Endothelial cell of umbilical vein (primary cell): ENCODE data around the gene MYADM. TPM values are rescaled to one million over a fixed set of nuclear protein-coding genes. Genes with fewer than 3 reads are reported as not detected.

Source experiments
- BruUV-seq: library from RNA; stranded (reverse); fragments of 400-500 nt; replicated peaks from 2 replicates; lab custom pipeline; 2021; lab: Mats Ljungman, UMichigan
- CTCF ChIA-PET: fragments of 300-600, 350-600 bp; sonication (Branson Sonifier 250); formaldehyde crosslinking; loops from one replicate; lab custom pipeline; 2021; ENCODE audit warnings: antibody characterized with exemption, inconsistent platforms; lab: Charles Lee
- POLR2A ChIA-PET: fragments of 300-600, 350-600 bp; sonication (Branson Sonifier 250); formaldehyde crosslinking; loops from one replicate; lab custom pipeline; 2021; ENCODE audit warnings: antibody characterized with exemption, inconsistent platforms; lab: Charles Lee
- DNase-seq: peaks from one replicate; pipeline ENCODE4 v3.0.0-alpha.2; 2011; ENCODE audit warnings: low read depth, low spot score
- FAIRE-seq: peaks from 2 replicates; lab custom pipeline; 2011; peaks lifted over from hg19 to GRCh38; lab: Jason Lieb, UNC
- H2AFZ ChIP-seq: 2 replicates; pipeline ENCODE4 v1.6.0; 2012; ENCODE audit warnings: low read depth, low read length, control low read depth, inconsistent platforms
- H3K27ac ChIP-seq: 2 replicates; pipeline ENCODE4 v1.5.1; 2011; ENCODE audit warnings: low read depth, mild to moderate bottlenecking, control low read depth, low read length, moderate library complexity; ENCODE audit not compliant: insufficient read depth
- H3K27me3 ChIP-seq, 2 experiments: 2 replicates each; pipeline versions ENCODE4 v1.6.0 to v1.6.1; 2011; ENCODE audit warnings: low read length in 2 of 2, mixed read lengths in 1 of 2; ENCODE audit not compliant: control insufficient read depth in 2 of 2, insufficient read depth in 2 of 2
- H3K36me3 ChIP-seq, 2 experiments: 2 replicates in 1 of 2; 3 replicates in 1 of 2; pipeline ENCODE4 v1.5.1; 2011; ENCODE audit warnings: low read length in 2 of 2, mild to moderate bottlenecking in 1 of 2, moderate library complexity in 1 of 2; ENCODE audit not compliant: control insufficient read depth in 2 of 2, insufficient read depth in 2 of 2; ENCODE audit errors: extremely low read depth in 1 of 2
- H3K4me1 ChIP-seq: 3 replicates; pipeline ENCODE4 v1.5.1; 2011; ENCODE audit warnings: mild to moderate bottlenecking, low read length; ENCODE audit not compliant: control insufficient read depth, insufficient read depth; ENCODE audit errors: extremely low read depth
- H3K4me2 ChIP-seq: 2 replicates; pipeline ENCODE4 v1.6.1; 2011; ENCODE audit warnings: low read length, control low read depth, mixed read lengths; ENCODE audit not compliant: insufficient read depth
- H3K4me3 ChIP-seq, 3 experiments: fragments of 200-600 bp in 1 of 3; sonication (generic), shearing (Covaris generic) in 1 of 3; replicated peaks in 1 of 3; 2 replicates each; pipeline ENCODE4 v1.5.1; 2011 to 2016; ENCODE audit warnings: control low read depth in 3 of 3, low read length in 3 of 3, mild to moderate bottlenecking in 2 of 3, inconsistent platforms in 1 of 3, low read depth in 1 of 3, moderate library complexity in 1 of 3; ENCODE audit not compliant: insufficient read depth in 1 of 3
- H3K79me2 ChIP-seq: 2 replicates; pipeline ENCODE4 v1.6.0; 2012; ENCODE audit warnings: low read length, inconsistent platforms; ENCODE audit not compliant: control insufficient read depth, insufficient read depth
- H3K9ac ChIP-seq: replicated peaks from 2 replicates; pipeline ENCODE3; 2011; ENCODE audit warnings: low read length, control low read depth; ENCODE audit not compliant: insufficient read depth; ENCODE audit errors: extremely low read depth
- H3K9me1 ChIP-seq: replicated peaks from 3 replicates; pipeline ENCODE4 v1.6.0; 2011; ENCODE audit warnings: mild to moderate bottlenecking, low read length; ENCODE audit not compliant: control insufficient read depth, insufficient read depth; ENCODE audit errors: extremely low read depth
- H3K9me3 ChIP-seq: replicated peaks from 2 replicates; pipeline ENCODE4 v1.5.1; 2012; ENCODE audit warnings: low read length, inconsistent platforms; ENCODE audit not compliant: control insufficient read depth, insufficient read depth
- H4K20me1 ChIP-seq: replicated peaks from 2 replicates; pipeline ENCODE3; 2011; ENCODE audit warnings: mild to moderate bottlenecking, low read length; ENCODE audit not compliant: control insufficient read depth, insufficient read depth; ENCODE audit errors: extremely low read depth
- EZH2 ChIP-seq: IDR thresholded peaks from 2 replicates; pipeline ENCODE4 v1.6.1; 2012; ENCODE audit warnings: borderline replicate concordance, low read depth, mild to moderate bottlenecking, moderate library complexity, low read length, inconsistent platforms; ENCODE audit not compliant: severe bottlenecking
- JUN ChIP-seq: IDR thresholded peaks from 2 replicates; pipeline ENCODE4 v1.6.1; 2011; ENCODE audit warnings: borderline replicate concordance, low read depth; ENCODE audit not compliant: insufficient read length, insufficient read depth
- MAX ChIP-seq: IDR thresholded peaks from 2 replicates; pipeline ENCODE4 v1.6.1; 2011; ENCODE audit not compliant: insufficient read depth, insufficient read length
- MYC ChIP-seq: IDR thresholded peaks from one replicate; pipeline ENCODE4 v1.6.1; 2011; ENCODE audit warnings: mild to moderate bottlenecking, low read depth, low read length
- POLR2A ChIP-seq: IDR thresholded peaks from 2 replicates; pipeline ENCODE4 v1.6.1; 2012; ENCODE audit warnings: low read depth, mild to moderate bottlenecking, control low read depth, low read length
- dilution Hi-C: fragments of 300-500 bp; cut with MboI; formaldehyde crosslinking; loops from one replicate; pipeline ENCODE4 v1.15.0; 2019; ENCODE audit warnings: low sequenced_read_pairs; ENCODE audit not compliant: extremely low pct_ligation_motif_present
- intact Hi-C: fragments of 100-400 bp; cut with micrococcal nuclease; formaldehyde crosslinking; loops from one replicate; pipeline ENCODE4 v1.10.0; 2022
- polyA plus RNA-seq, 4 experiments: library from polyadenylated mRNA; depleted of rRNA in 3 of 4; stranded (reverse) in 3 of 4; unstranded in 1 of 4; fragments of >200 nt; gene quantifications; 2 replicates each; pipeline versions ENCODE4 v1.2.1 to v1.2.3, GENCODE V29; 2011 to 2012; ENCODE audit warnings: missing spikeins in 1 of 4
- total RNA-seq: library from RNA; stranded (reverse); gene quantifications from 2 replicates; pipeline ENCODE4 v1.2.3, GENCODE V29; 2021
- TF ChIP-seq, protein P1 (sequence below), 2 donors: IDR thresholded peaks; 1 replicate in 1 of 2; 2 replicates in 1 of 2; pipeline ENCODE4 v1.5.1; 2011; ENCODE audit warnings: low read length in 2 of 2, mild to moderate bottlenecking in 2 of 2, moderate library complexity in 2 of 2, control low read depth in 1 of 2, inconsistent platforms in 1 of 2, low read depth in 1 of 2; ENCODE audit not compliant: insufficient read depth in 1 of 2; ENCODE audit errors: extremely low read depth in 1 of 2

MYADM gene
- total and polyA plus RNA-seq, 2 donors (not counting 3 experiments of a cell fraction or from before 2014, with no cell fraction given): 100 to 133 TPM

- intact Hi-C loops (no loop called here), dilution Hi-C loops (no loop called here)
- Histone ChIP-seq H3K9ac (no peak overlapping the region), H3K4me3 (no peak overlapping the region), H3K36me3 (no peaks in the 10 kb centered on the region), H3K4me1 (peaks cover 15% of the 10 kb centered on the region), H2AFZ (no peak overlapping the region), H3K27me3 (peaks cover 40 to 44% of the 10 kb centered on the region in 2 experiments), H3K27ac (no peak overlapping the region), H3K79me2 (no peaks in the 10 kb centered on the region), H3K9me3 (no peaks in the 10 kb centered on the region), H3K4me2 (no peak overlapping the region), H3K9me1 (no peaks in the 10 kb centered on the region), H4K20me1 (no peaks in the 10 kb centered on the region)
- DNase-seq: no peak
- TF ChIP-seq MYC: no peak
- TF ChIP-seq, protein P1, sequence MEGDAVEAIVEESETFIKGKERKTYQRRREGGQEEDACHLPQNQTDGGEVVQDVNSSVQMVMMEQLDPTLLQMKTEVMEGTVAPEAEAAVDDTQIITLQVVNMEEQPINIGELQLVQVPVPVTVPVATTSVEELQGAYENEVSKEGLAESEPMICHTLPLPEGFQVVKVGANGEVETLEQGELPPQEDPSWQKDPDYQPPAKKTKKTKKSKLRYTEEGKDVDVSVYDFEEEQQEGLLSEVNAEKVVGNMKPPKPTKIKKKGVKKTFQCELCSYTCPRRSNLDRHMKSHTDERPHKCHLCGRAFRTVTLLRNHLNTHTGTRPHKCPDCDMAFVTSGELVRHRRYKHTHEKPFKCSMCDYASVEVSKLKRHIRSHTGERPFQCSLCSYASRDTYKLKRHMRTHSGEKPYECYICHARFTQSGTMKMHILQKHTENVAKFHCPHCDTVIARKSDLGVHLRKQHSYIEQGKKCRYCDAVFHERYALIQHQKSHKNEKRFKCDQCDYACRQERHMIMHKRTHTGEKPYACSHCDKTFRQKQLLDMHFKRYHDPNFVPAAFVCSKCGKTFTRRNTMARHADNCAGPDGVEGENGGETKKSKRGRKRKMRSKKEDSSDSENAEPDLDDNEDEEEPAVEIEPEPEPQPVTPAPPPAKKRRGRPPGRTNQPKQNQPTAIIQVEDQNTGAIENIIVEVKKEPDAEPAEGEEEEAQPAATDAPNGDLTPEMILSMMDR (IDR thresholded peaks at IDR 0.05; ENCODE audit: extremely low read depth in 1 of 2, insufficient read depth in 1 of 2, low read depth in 1 of 2, low read length in 2 of 2): no peak
- no peak for TF ChIP-seq JUN
- TF ChIP-seq POLR2A: no peak
- TF ChIP-seq MAX: no peak
- no peak for TF ChIP-seq EZH2
- no peak for FAIRE-seq
- ChIA-PET CTCF (interaction anchor here (0.6 to 3.9 kb wide), 7 partner anchors 18 to 146 kb away, joined by 3 to 17 read pairs (median 3); no protein-coding TSS in a partner anchor), POLR2A (interaction anchor here (0.5 kb wide), 1 partner anchor 33 kb away, joined by 6 read pairs; no protein-coding TSS in a partner anchor)
- no TSS peak for BruUV-seq
Observed at GRCh38 chr19:53883741-53884140, 16.1 kb downstream of the MYADM start.
